ENCODE measurements around the gene CDH13.

CDH13 gene

GRCh38 chr16:83746611-83747010 lies 1119.8 kb downstream of the CDH13 start:
- TF ChIP-seq EZH2 (optimal IDR thresholded peaks at IDR 0.05; ENCODE audit: low read depth, low read length): no peak
- Histone ChIP-seq H3K27me3 (replicated peaks; ENCODE audit: insufficient read depth, low read length) (no peaks in the 10 kb centered on the region), H3K4me1 (ENCODE audit: low read length) (no peaks in the 10 kb centered on the region)

DNA sequence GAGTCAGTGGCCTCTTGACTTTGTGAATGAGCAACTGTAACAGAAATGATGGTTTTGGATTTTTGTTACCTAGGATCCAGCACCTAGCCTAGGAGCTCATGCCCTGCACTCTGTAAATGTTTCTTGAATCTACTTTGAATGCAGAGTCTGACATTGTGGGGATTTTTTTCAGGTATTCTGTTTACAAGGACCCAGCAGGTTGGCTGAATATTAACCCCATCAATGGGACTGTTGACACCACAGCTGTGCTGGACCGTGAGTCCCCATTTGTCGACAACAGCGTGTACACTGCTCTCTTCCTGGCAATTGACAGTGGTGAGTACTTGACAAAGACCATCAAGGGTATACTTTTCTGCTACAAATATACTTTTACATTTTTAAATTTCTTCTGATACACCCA lies 1121.2 kb downstream of the CDH13 start:
- H3K9me2 ChIP-seq (replicated peaks; ENCODE audit: insufficient read depth, low read length): no peaks in the 10 kb centered on the region
- no peak for DNase-seq

More at GRCh38 chr16:83746611-83747010, 1119.8 kb downstream of the CDH13 start:
- H3K4me3 ChIP-seq (ENCODE audit: low read length): no peak overlapping the region
- H3K9me2 ChIP-seq (replicated peaks; ENCODE audit: insufficient read depth, low read length): no peaks in the 10 kb centered on the region
- no peaks in the 10 kb centered on the region for H3K9me3 ChIP-seq (replicated peaks; ENCODE audit: insufficient read depth, low read length)
- no peaks in the 10 kb centered on the region for H3F3A ChIP-seq (ENCODE audit: insufficient read depth, low read length)
- H3K9ac ChIP-seq (ENCODE audit: low read length): no peak overlapping the region
- H4K20me1 ChIP-seq (ENCODE audit: insufficient read depth, low read length): no peaks in the 10 kb centered on the region
- H3K27ac ChIP-seq (ENCODE audit: low read length): no peak overlapping the region
- H3K36me3 ChIP-seq (replicated peaks; ENCODE audit: insufficient read depth, low read length): no peaks in the 10 kb centered on the region
- H2AFZ ChIP-seq (ENCODE audit: low read length): no peak overlapping the region
- no peak for DNase-seq
- H3K79me2 ChIP-seq (ENCODE audit: low read length): no peaks in the 10 kb centered on the region
- no peak overlapping the region for H3K4me2 ChIP-seq (ENCODE audit: low read depth, low read length)

DNA sequence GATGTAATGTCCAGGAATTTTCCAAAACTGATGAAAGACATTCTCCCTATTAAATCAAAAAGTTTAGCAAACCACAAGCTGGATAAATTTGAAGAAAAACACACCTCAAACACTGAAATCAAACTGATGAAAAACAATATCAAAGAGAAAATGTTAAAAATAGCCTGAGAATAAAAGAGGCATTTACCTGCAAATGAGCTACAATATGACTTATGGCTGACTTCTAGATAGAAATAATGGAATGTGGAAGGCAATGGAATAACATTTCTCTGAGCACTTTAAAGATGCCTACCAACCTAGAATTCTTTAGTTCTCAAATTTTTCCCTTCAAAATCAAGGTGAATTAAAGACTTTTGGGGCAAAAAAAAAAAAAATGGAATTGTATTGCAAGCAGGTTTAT lies 1128.6 kb downstream of the CDH13 start:
- no peak overlapping the region for H2AFZ ChIP-seq (ENCODE audit: low read length)
- DNase-seq: no peak
- TF ChIP-seq CTCF (IDR thresholded peaks at IDR 0.05; ENCODE audit: low read length): no peak
- no peak for TF ChIP-seq EZH2 (optimal IDR thresholded peaks at IDR 0.05; ENCODE audit: low read depth, low read length)
- TF ChIP-seq EZH2phosphoT487 (IDR thresholded peaks at IDR 0.05; ENCODE audit: low read length): no peak
- no peaks in the 10 kb centered on the region for H4K20me1 ChIP-seq (ENCODE audit: insufficient read depth, low read length)
- H3K4me2 ChIP-seq (ENCODE audit: low read depth, low read length): no peak overlapping the region
- H3K27ac ChIP-seq (ENCODE audit: low read length): no peak overlapping the region
- no peaks in the 10 kb centered on the region for H3K9me2 ChIP-seq (replicated peaks; ENCODE audit: insufficient read depth, low read length)
- H3K79me2 ChIP-seq (ENCODE audit: low read length): no peaks in the 10 kb centered on the region
- no peak overlapping the region for H3K9ac ChIP-seq (ENCODE audit: low read length)
- no peaks in the 10 kb centered on the region for H3K36me3 ChIP-seq (replicated peaks; ENCODE audit: insufficient read depth, low read length)
- no peak overlapping the region for H3K4me3 ChIP-seq (ENCODE audit: low read length)
- H3K27me3 ChIP-seq (replicated peaks; ENCODE audit: insufficient read depth, low read length): no peaks in the 10 kb centered on the region
- no peaks in the 10 kb centered on the region for H3K9me3 ChIP-seq (replicated peaks; ENCODE audit: insufficient read depth, low read length)
- H3F3A ChIP-seq (ENCODE audit: insufficient read depth, low read length): no peaks in the 10 kb centered on the region
- H3K4me1 ChIP-seq (ENCODE audit: low read length): no peaks in the 10 kb centered on the region

More for the DNA sequence above, 1121.2 kb downstream of the CDH13 start:
- H3K27ac ChIP-seq (ENCODE audit: low read length): no peak overlapping the region
- no peak overlapping the region for H3K4me2 ChIP-seq (ENCODE audit: low read depth, low read length)
- no peaks in the 10 kb centered on the region for H4K20me1 ChIP-seq (ENCODE audit: insufficient read depth, low read length)
- no peaks in the 10 kb centered on the region for H3F3A ChIP-seq (ENCODE audit: insufficient read depth, low read length)
- no peaks in the 10 kb centered on the region for H3K9me3 ChIP-seq (replicated peaks; ENCODE audit: insufficient read depth, low read length)
- no peaks in the 10 kb centered on the region for H3K79me2 ChIP-seq (ENCODE audit: low read length)
- TF ChIP-seq CTCF (IDR thresholded peaks at IDR 0.05; ENCODE audit: low read length) (no peak), EZH2 (optimal IDR thresholded peaks at IDR 0.05; ENCODE audit: low read depth, low read length) (no peak), EZH2phosphoT487 (IDR thresholded peaks at IDR 0.05; ENCODE audit: low read length) (no peak)
- no peak overlapping the region for H3K9ac ChIP-seq (ENCODE audit: low read length)
- no peaks in the 10 kb centered on the region for H3K36me3 ChIP-seq (replicated peaks; ENCODE audit: insufficient read depth, low read length)
- H3K4me3 ChIP-seq (ENCODE audit: low read length): no peak overlapping the region
- no peaks in the 10 kb centered on the region for H3K4me1 ChIP-seq (ENCODE audit: low read length)
- no peak overlapping the region for H2AFZ ChIP-seq (ENCODE audit: low read length)
- H3K27me3 ChIP-seq (replicated peaks; ENCODE audit: insufficient read depth, low read length): no peaks in the 10 kb centered on the region

GRCh38 chr16:83762141-83762991 lies 1135.6 kb downstream of the CDH13 start:
- Histone ChIP-seq H3K27ac (ENCODE audit: low read length) (no peak overlapping the region), H3K4me3 (ENCODE audit: low read length) (no peak overlapping the region), H3K27me3 (replicated peaks; ENCODE audit: insufficient read depth, low read length) (no peaks in the 10 kb centered on the region), H3K9ac (ENCODE audit: low read length) (no peak overlapping the region), H3K4me2 (ENCODE audit: low read depth, low read length) (no peak overlapping the region), H3K79me2 (ENCODE audit: low read length) (no peaks in the 10 kb centered on the region), H2AFZ (ENCODE audit: low read length) (no peak overlapping the region), H3F3A (ENCODE audit: insufficient read depth, low read length) (no peaks in the 10 kb centered on the region), H3K4me1 (ENCODE audit: low read length) (no peaks in the 10 kb centered on the region), H3K9me3 (replicated peaks; ENCODE audit: insufficient read depth, low read length) (no peaks in the 10 kb centered on the region), H3K9me2 (replicated peaks; ENCODE audit: insufficient read depth, low read length) (no peaks in the 10 kb centered on the region), H3K36me3 (replicated peaks; ENCODE audit: insufficient read depth, low read length) (no peaks in the 10 kb centered on the region), H4K20me1 (ENCODE audit: insufficient read depth, low read length) (no peaks in the 10 kb centered on the region)
- no peak for DNase-seq
- TF ChIP-seq EZH2 (optimal IDR thresholded peaks at IDR 0.05; ENCODE audit: low read depth, low read length): no peak
- no peak for TF ChIP-seq EZH2phosphoT487 (IDR thresholded peaks at IDR 0.05; ENCODE audit: low read length)
- TF ChIP-seq CTCF (IDR thresholded peaks at IDR 0.05; ENCODE audit: low read length): no peak
